ENCODE data around the gene WASHC4. TPM values are rescaled to one million over a fixed set of nuclear protein-coding genes. Genes with fewer than 3 reads are reported as not detected.

Gene WASHC4
- total RNA-seq, 1 experiment from 2014 or later = 25.5 TPM

- no peak overlapping the region for H2AFZ ChIP-seq (ENCODE audit: low read depth, low read length, poor library complexity, severe bottlenecking)
- no TSS peak for BruUV-seq (replicated peaks)
- RAD21 ChIA-PET (ENCODE audit: low non-redundant PET in 1 of 2, low total read pairs in 2 of 2, uncharacterized antibody in 2 of 2, unreplicated experiment in 2 of 2) = no interaction called here
- H3K4me1 ChIP-seq (ENCODE audit: control insufficient read depth in 1 of 2, insufficient read depth in 2 of 2, low read length in 2 of 2) = peaks cover 0 to under 1% of the 10 kb centered on the region in 2 experiments; a peak in 1 of 4 replicates
- no peaks in the 10 kb centered on the region for H4K20me1 ChIP-seq (ENCODE audit: insufficient read depth)
- H3K36me3 ChIP-seq (ENCODE audit: control insufficient read depth in 1 of 2, insufficient read depth in 2 of 2, low read length in 2 of 2) = no peaks in the 10 kb centered on the region
- intact Hi-C loops (cut with micrococcal nuclease) = no loop called here
- H3K79me2 ChIP-seq (ENCODE audit: insufficient read depth, low read length) = no peaks in the 10 kb centered on the region
- no peak overlapping the region for H3K4me2 ChIP-seq (ENCODE audit: low read length)
- DNase-seq (ENCODE audit: low read depth, low spot score) (no peak), ATAC-seq (no peak)
- no peak overlapping the region for H3K9ac ChIP-seq (ENCODE audit: low read length)
- no peak for TF ChIP-seq RAD21 (IDR thresholded peaks at IDR 0.05; ENCODE audit: low read depth)
- TF ChIP-seq JUND (IDR thresholded peaks at IDR 0.05) = no peak
- TF ChIP-seq, protein P1, sequence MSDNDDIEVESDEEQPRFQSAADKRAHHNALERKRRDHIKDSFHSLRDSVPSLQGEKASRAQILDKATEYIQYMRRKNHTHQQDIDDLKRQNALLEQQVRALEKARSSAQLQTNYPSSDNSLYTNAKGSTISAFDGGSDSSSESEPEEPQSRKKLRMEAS (IDR thresholded peaks at IDR 0.05) = no peak
- no peak for TF ChIP-seq FOSL1 (IDR thresholded peaks at IDR 0.05; ENCODE audit: low read depth)
- TF ChIP-seq YY1 (IDR thresholded peaks at IDR 0.05; ENCODE audit: extremely low read depth, insufficient replicate concordance, low read depth, low read length) = no peak
- TF ChIP-seq POLR2A (IDR thresholded peaks at IDR 0.05; ENCODE audit: borderline replicate concordance, extremely low read depth, insufficient read depth, insufficient read length) = no peak
- no peak for TF ChIP-seq EZH2 (IDR thresholded peaks at IDR 0.05)
- TF ChIP-seq ZNF274 (IDR thresholded peaks at IDR 0.05; ENCODE audit: low read depth, low read length) = no peak
- no peak for TF ChIP-seq POLR2AphosphoS5 (IDR thresholded peaks at IDR 0.05; ENCODE audit: low read depth, low read length)
- TF ChIP-seq EZH2phosphoT487 (IDR thresholded peaks at IDR 0.05; ENCODE audit: borderline replicate concordance) = no peak
- no peak for TF ChIP-seq SP1 (IDR thresholded peaks at IDR 0.05; ENCODE audit: low read depth)
- no peak for TF ChIP-seq ELF1 (IDR thresholded peaks at IDR 0.05; ENCODE audit: borderline replicate concordance, low read depth)
- no peak for TF ChIP-seq ZFX (IDR thresholded peaks at IDR 0.05)
- H3K27me3 ChIP-seq (ENCODE audit: insufficient read depth, low read length) = no peaks in the 10 kb centered on the region
- H3K9me2 ChIP-seq (ENCODE audit: insufficient read depth) = no peaks in the 10 kb centered on the region
- POLR2A ChIA-PET = no interaction called here
- H3K9me3 ChIP-seq (ENCODE audit: control insufficient read depth in 1 of 2, insufficient read depth in 1 of 2, low read depth in 1 of 2, low read length in 2 of 2) = peaks cover 0 to 4% of the 10 kb centered on the region in 2 experiments; a peak in 1 of 4 replicates
- H3K27ac ChIP-seq (ENCODE audit: low read depth, low read length) = no peak overlapping the region
- CTCF ChIA-PET = no interaction called here
- H3K4me3 ChIP-seq (replicated peaks in 1 of 2; ENCODE audit: low read depth in 1 of 2, low read length in 2 of 2) = no peak overlapping the region
These were observed 17.7 kb upstream of the WASHC4 start for GRCh38 chr12:105089817-105090216.

DNA sequence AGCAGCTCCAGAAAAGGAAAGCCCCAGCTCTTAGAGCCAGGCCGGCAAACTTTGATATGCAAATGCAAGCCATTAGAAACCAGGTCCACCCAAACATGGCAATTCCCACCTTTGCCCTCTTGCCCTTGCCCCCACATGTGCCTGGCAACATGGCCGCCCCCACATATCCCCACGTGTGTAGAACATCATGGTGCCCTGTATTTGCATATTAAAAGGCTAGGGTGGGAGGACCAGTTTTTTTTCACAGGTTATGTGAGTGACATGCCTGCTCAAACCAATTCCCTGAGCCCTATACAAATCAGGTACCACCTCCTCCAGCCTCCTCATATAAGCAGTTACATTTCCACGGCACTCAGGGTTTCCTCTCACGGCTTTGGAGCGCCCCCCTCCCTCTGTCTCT lies 17.2 kb upstream of the WASHC4 start:
- BruUV-seq (replicated peaks) = no TSS peak
- POLR2A ChIA-PET = no interaction called here
- CTCF ChIA-PET = no interaction called here
- no peaks in the 10 kb centered on the region for H3K27me3 ChIP-seq (ENCODE audit: insufficient read depth, low read length)
- no peaks in the 10 kb centered on the region for H3K79me2 ChIP-seq (ENCODE audit: insufficient read depth, low read length)
- no peak overlapping the region for H2AFZ ChIP-seq (ENCODE audit: low read depth, low read length, poor library complexity, severe bottlenecking)
- H3K9me3 ChIP-seq (ENCODE audit: control insufficient read depth in 1 of 2, insufficient read depth in 1 of 2, low read depth in 1 of 2, low read length in 2 of 2) = peaks cover 0 to 4% of the 10 kb centered on the region in 2 experiments; a peak in 1 of 4 replicates
- RAD21 ChIA-PET (ENCODE audit: low non-redundant PET in 1 of 2, low total read pairs in 2 of 2, uncharacterized antibody in 2 of 2, unreplicated experiment in 2 of 2) = no interaction called here
- no peaks in the 10 kb centered on the region for H3K36me3 ChIP-seq (ENCODE audit: control insufficient read depth in 1 of 2, insufficient read depth in 2 of 2, low read length in 2 of 2)
- H3K4me3 ChIP-seq (replicated peaks in 1 of 2; ENCODE audit: low read depth in 1 of 2, low read length in 2 of 2) = no peak overlapping the region
- no peak overlapping the region for H3K4me2 ChIP-seq (ENCODE audit: low read length)
- intact Hi-C loops (cut with micrococcal nuclease) = no loop called here
- H3K27ac ChIP-seq (ENCODE audit: low read depth, low read length) = no peak overlapping the region
- H3K9me2 ChIP-seq (ENCODE audit: insufficient read depth) = no peaks in the 10 kb centered on the region
- H3K9ac ChIP-seq (ENCODE audit: low read length) = no peak overlapping the region
- H3K4me1 ChIP-seq (ENCODE audit: control insufficient read depth in 1 of 2, insufficient read depth in 2 of 2, low read length in 2 of 2) = no peaks in the 10 kb centered on the region
- H4K20me1 ChIP-seq (ENCODE audit: insufficient read depth) = no peaks in the 10 kb centered on the region
- DNase-seq (ENCODE audit: low read depth, low spot score) (no peak), ATAC-seq (no peak)
- TF ChIP-seq TCF7L2 (IDR thresholded peaks at IDR 0.05; ENCODE audit: borderline replicate concordance, extremely low read depth, insufficient read depth, insufficient read length) = no peak
- no peak for TF ChIP-seq FOSL1 (IDR thresholded peaks at IDR 0.05; ENCODE audit: low read depth)
- TF ChIP-seq SRF (IDR thresholded peaks at IDR 0.05; ENCODE audit: low read depth) = no peak
- TF ChIP-seq SIN3A (IDR thresholded peaks at IDR 0.05; ENCODE audit: low read depth) = no peak
- TF ChIP-seq CBX3 (IDR thresholded peaks at IDR 0.05; ENCODE audit: low read depth) = no peak
- TF ChIP-seq EZH2phosphoT487 (IDR thresholded peaks at IDR 0.05; ENCODE audit: borderline replicate concordance) = no peak
- no peak for TF ChIP-seq YY1 (IDR thresholded peaks at IDR 0.05; ENCODE audit: extremely low read depth, insufficient replicate concordance, low read depth, low read length)
- TF ChIP-seq ELF1 (IDR thresholded peaks at IDR 0.05; ENCODE audit: borderline replicate concordance, low read depth) = no peak
- TF ChIP-seq POLR2AphosphoS5 (IDR thresholded peaks at IDR 0.05; ENCODE audit: low read depth, low read length) = no peak
- TF ChIP-seq, protein P1 (IDR thresholded peaks at IDR 0.05) = no peak
- no peak for TF ChIP-seq CTCF (IDR thresholded peaks at IDR 0.05 in 2 of 3, conservative IDR thresholded peaks at IDR 0.05 in 1 of 3; ENCODE audit: borderline replicate concordance in 1 of 3, insufficient read depth in 1 of 3, low read depth in 2 of 3, low read length in 2 of 3)
- no peak for TF ChIP-seq SP1 (IDR thresholded peaks at IDR 0.05; ENCODE audit: low read depth)

All from HCT116 (cell line).